Natural killer cell (primary cell): Measurements from ENCODE around the gene GPR152. TPM values are rescaled to one million over a fixed set of nuclear protein-coding genes. Genes with fewer than 3 reads are reported as not detected.

Experiments used
- ATAC-seq, 3 donors: fragments of 150-1000 bp in 2 of 3; fragments of 200-7000 bp in 1 of 3; cut with Tn5 transposase; 1 replicate in 1 of 3; 2 replicates in 2 of 3; pipeline ENCODE4 v1.10.0; 2021; ENCODE audit warnings: mild to moderate bottlenecking in 2 of 3, moderate library complexity in 2 of 3
- DNase-seq, 2 donors: peaks; one replicate each; pipeline versions ENCODE4 v3.0.0 to v3.0.0-alpha.2; 2013 to 2021; ENCODE audit warnings: mixed read lengths in 1 of 2
- H3K27ac ChIP-seq: one replicate; pipeline ENCODE4 v1.5.1; 2013; ENCODE audit warnings: mild to moderate bottlenecking, low read length
- H3K27me3 ChIP-seq: one replicate; pipeline ENCODE4 v1.6.1; 2013; ENCODE audit warnings: low read length; ENCODE audit not compliant: control insufficient read depth, insufficient read depth
- H3K36me3 ChIP-seq: one replicate; pipeline ENCODE4 v1.6.1; 2013; ENCODE audit warnings: low read length; ENCODE audit not compliant: control insufficient read depth, insufficient read depth
- H3K4me1 ChIP-seq: one replicate; pipeline ENCODE4 v1.6.1; 2013; ENCODE audit warnings: low read length; ENCODE audit not compliant: control insufficient read depth, insufficient read depth
- H3K4me3 ChIP-seq: one replicate; pipeline ENCODE4 v1.5.1; 2013; ENCODE audit warnings: low read length
- H3K9me3 ChIP-seq: one replicate; pipeline ENCODE4 v1.6.1; 2013; ENCODE audit warnings: low read length; ENCODE audit not compliant: control insufficient read depth, insufficient read depth
- H3K27ac Mint-ChIP-seq, 2 donors: one replicate each; pipeline ENCODE4 v1.8.0; 2022; ENCODE audit warnings: mild to moderate bottlenecking in 2 of 2, mixed read lengths in 2 of 2, moderate library complexity in 1 of 2
- H3K27me3 Mint-ChIP-seq, 2 donors: one replicate each; pipeline ENCODE4 v1.8.0; 2022; ENCODE audit warnings: low read depth in 2 of 2, mixed read lengths in 2 of 2
- H3K36me3 Mint-ChIP-seq: one replicate; pipeline ENCODE4 v1.8.0; 2022; ENCODE audit warnings: mixed read lengths
- H3K4me1 Mint-ChIP-seq, 2 donors: one replicate each; pipeline ENCODE4 v1.8.0; 2022; ENCODE audit warnings: mixed read lengths in 2 of 2
- H3K4me3 Mint-ChIP-seq: one replicate; pipeline ENCODE4 v1.8.0; 2022; ENCODE audit warnings: mild to moderate bottlenecking, moderate library complexity, mixed read lengths
- H3K9me3 Mint-ChIP-seq, 2 donors: one replicate each; pipeline ENCODE4 v1.8.0; 2022; ENCODE audit warnings: mixed read lengths in 2 of 2
- CTCF ChIP-seq: fragments of 200-600 bp; IDR thresholded peaks from one replicate; pipeline ENCODE4 v1.8.0; 2022; ENCODE audit warnings: antibody characterized with exemption
- WGBS: methylation state at CpG from one replicate; pipeline ENCODE4 v1.1.7; 2013; ENCODE audit warnings: missing lambda C conversion rate; ENCODE audit not compliant: insufficient coverage; 5-methylcytosine and 5-hydroxymethylcytosine counted together
- intact Hi-C: fragments of 100-400 bp; cut with micrococcal nuclease; formaldehyde crosslinking; loops from one replicate; pipeline ENCODE4 v1.14.2; 2022
- total RNA-seq, 4 donors: library from RNA; stranded (reverse); fragments of 120-200 nt in 1 of 4; gene quantifications; one replicate each; pipeline versions ENCODE4 v1.2.3 to v1.2.4, GENCODE V29; 2013 to 2022

Gene GPR152
- total RNA-seq, 3 donors from 2014 or later (not counting 1 experiment from before 2014, with no cell fraction given) = 0.25 TPM; not detected in 2

GRCh38 chr11:67492069-67492727 lies 39.7 kb upstream of the GPR152 start:
- Mint-ChIP-seq H3K27ac (no peak overlapping the region), H3K4me3 (no peak overlapping the region), H3K9me3 (no peaks in the 10 kb centered on the region), H3K36me3 (no peaks in the 10 kb centered on the region), H3K4me1 (peaks cover 14 to 19% of the 10 kb centered on the region in 2 donors), H3K27me3 (no peaks in the 10 kb centered on the region)
- Histone ChIP-seq H3K4me3 (no peak overlapping the region), H3K4me1 (peaks cover 12% of the 10 kb centered on the region), H3K27ac (no peak overlapping the region), H3K36me3 (peaks cover 85% of the 10 kb centered on the region), H3K9me3 (no peaks in the 10 kb centered on the region), H3K27me3 (no peaks in the 10 kb centered on the region)
- intact Hi-C loops = no loop called here
- DNase-seq (no peak), ATAC-seq (no peak)
- no peak for TF ChIP-seq CTCF
- 95% methylated on average over 19 of the region's 19 CpGs for WGBS

GRCh38 chr11:67491276-67492068 lies 38.9 kb upstream of the GPR152 start:
- no peak overlapping the region for H3K4me3 ChIP-seq
- no peaks in the 10 kb centered on the region for H3K9me3 ChIP-seq
- H3K4me1 ChIP-seq = peaks cover 19% of the 10 kb centered on the region
- Mint-ChIP-seq H3K27me3 (no peaks in the 10 kb centered on the region), H3K4me3 (no peak overlapping the region), H3K4me1 (peaks cover 15 to 21% of the 10 kb centered on the region in 2 donors), H3K9me3 (no peaks in the 10 kb centered on the region), H3K36me3 (no peaks in the 10 kb centered on the region), H3K27ac (peak overlapping the region in 1 of 2 donors; percentile 33)
- no peak overlapping the region for H3K27ac ChIP-seq
- no peaks in the 10 kb centered on the region for H3K27me3 ChIP-seq
- ATAC-seq (no peak), DNase-seq (no peak)
- no peak for TF ChIP-seq CTCF
- 93% methylated on average over 24 of the region's 24 CpGs for WGBS
- H3K36me3 ChIP-seq = peaks cover 85% of the 10 kb centered on the region
- intact Hi-C loops = no loop called here

GRCh38 chr11:67490727-67491065 lies 38.2 kb upstream of the GPR152 start:
- peak overlapping the region in 1 of 2 donors; percentile 33 for H3K27ac Mint-ChIP-seq
- ATAC-seq (no peak), DNase-seq (no peak)
- H3K27me3 Mint-ChIP-seq = no peaks in the 10 kb centered on the region
- peaks cover 27% of the 10 kb centered on the region for H3K4me1 ChIP-seq
- TF ChIP-seq CTCF = no peak
- no peaks in the 10 kb centered on the region for H3K36me3 Mint-ChIP-seq
- H3K4me3 ChIP-seq = no peak overlapping the region
- H3K9me3 ChIP-seq = no peaks in the 10 kb centered on the region
- peaks cover 23 to 29% of the 10 kb centered on the region in 2 donors for H3K4me1 Mint-ChIP-seq
- no peak overlapping the region for H3K4me3 Mint-ChIP-seq
- intact Hi-C loops = no loop called here
- no peak overlapping the region for H3K27ac ChIP-seq
- WGBS = 97% methylated on average over 15 of the region's 15 CpGs
- peaks cover 79% of the 10 kb centered on the region for H3K36me3 ChIP-seq
- H3K27me3 ChIP-seq = no peaks in the 10 kb centered on the region
- H3K9me3 Mint-ChIP-seq = no peaks in the 10 kb centered on the region
